IPS-18c (cell line): ENCODE results near the gene MAP4K4.
"Not testable (repeated sequence)": the region's sequence is repeated elsewhere in the genome, so short reads cannot be mapped to it uniquely, and the experiment has no call there.

Source experiments
- H3K4me3 ChIP-seq: 2 replicates; pipeline ENCODE4 v1.7.0; 2013; ENCODE audit warnings: low read depth, mild to moderate bottlenecking, low read length, moderate library complexity; ENCODE audit not compliant: insufficient read depth
- H3K9me3 ChIP-seq: one replicate; pipeline ENCODE4 v1.6.1; 2013; ENCODE audit warnings: mild to moderate bottlenecking, low read length, moderate library complexity; ENCODE audit not compliant: control insufficient read depth, insufficient read depth

Gene MAP4K4

GRCh38 chr2:101750688-101751087, 53.2 kb downstream of the MAP4K4 start:
- no peak overlapping the region for H3K4me3 ChIP-seq
- no peaks in the 10 kb centered on the region for H3K9me3 ChIP-seq

DNA sequence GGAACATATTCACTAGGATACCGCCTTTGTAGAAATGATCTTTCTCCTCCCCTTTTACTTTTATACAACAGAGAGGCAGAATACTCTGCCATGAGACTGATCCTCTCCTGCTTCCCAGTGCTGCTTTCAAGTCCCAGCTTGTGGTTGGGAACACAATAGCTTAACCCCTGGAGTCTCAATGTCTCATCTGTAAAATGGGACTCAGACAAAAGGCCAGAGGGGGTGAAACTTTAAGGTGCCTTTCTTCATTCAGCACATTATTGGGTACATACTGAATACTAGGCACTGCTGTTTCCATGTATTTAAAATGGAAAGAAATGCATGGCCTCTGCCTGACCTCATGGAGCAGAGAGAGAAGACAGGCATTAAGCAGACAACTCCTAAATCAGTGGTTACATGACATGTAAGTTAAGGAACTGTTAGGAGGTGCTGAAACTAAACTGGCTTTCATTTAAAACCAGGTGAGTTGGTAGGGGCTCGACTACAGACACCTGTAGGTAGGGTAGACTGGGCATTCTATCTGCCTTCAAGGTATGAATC, 53.8 kb downstream of the MAP4K4 start:
- Histone ChIP-seq H3K4me3 (no peak overlapping the region), H3K9me3 (no peaks in the 10 kb centered on the region)

GRCh38 chr2:101751875-101752619, 54.5 kb downstream of the MAP4K4 start:
- Histone ChIP-seq H3K4me3 (no peak overlapping the region), H3K9me3 (no peaks in the 10 kb centered on the region)

DNA sequence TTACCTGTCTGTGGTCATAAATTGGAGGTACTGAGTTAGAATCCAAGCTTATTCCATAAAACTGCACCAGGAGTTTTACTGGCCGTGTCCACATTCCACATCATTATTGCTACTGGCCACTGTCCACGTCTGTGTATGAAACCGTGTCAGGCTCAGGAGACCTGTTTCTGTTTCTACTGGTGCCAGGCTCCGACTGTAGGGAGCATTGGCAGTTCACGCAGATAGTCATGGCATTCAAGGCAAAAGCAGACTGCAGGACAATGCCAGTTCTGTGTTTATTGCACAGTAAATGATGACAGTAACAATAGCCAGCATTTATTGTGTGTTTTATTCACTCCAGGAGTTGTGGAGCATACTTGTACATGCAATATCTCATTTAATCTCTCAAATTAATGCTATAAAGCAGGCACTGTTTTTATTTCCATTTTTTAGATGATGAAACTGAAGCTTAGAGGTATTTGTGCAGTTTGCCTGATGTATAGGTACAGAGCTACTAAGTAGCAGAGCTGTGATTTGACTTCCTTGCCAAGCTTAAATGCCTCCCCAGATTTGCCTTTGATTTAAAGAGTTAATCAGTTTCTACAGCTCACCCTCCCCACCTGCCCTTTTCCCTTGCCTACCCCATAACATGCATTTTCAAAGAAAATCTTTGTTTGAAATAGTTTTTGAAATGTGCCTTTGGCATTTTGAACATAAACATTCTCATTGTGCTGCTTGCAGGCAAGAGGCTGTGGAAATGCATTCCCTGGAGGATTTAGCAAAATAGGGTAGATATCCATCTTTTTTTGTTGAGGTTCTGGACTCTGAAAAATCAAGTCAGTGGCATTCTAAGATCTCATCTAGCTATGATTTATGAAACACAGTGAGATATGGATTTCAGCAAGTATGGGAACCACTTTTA, 55.5 kb downstream of the MAP4K4 start:
- Histone ChIP-seq H3K4me3 (no peak overlapping the region), H3K9me3 (no peaks in the 10 kb centered on the region)

- no peak overlapping the region for H3K4me3 ChIP-seq
- no peaks in the 10 kb centered on the region for H3K9me3 ChIP-seq
These were observed 56.4 kb downstream of the MAP4K4 start for GRCh38 chr2:101753720-101754490.

DNA sequence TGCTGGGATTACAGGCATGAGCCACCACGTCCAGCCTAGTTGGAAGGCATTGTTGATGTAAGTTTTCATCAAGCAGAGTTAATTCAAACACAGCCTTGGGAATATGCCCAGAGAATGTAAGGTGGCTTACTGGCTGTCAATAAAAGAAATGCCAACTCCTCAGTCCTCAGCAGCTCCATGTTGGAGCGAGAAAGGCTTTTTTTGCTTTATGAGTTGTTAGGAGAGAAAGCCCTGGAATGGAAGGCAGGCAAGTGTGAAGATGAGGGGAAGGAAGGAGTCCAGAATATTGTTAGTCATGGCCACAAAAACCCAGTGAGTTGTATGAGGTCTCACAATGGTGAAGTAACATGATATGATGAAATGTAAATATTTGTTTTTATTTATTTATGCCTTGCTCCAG, 57.1 kb downstream of the MAP4K4 start:
- H3K4me3 ChIP-seq, result no peak overlapping the region
- no peaks in the 10 kb centered on the region for H3K9me3 ChIP-seq

- Histone ChIP-seq H3K4me3 (no peak overlapping the region), H3K9me3 (no peaks in the 10 kb centered on the region)
These were observed 58.8 kb downstream of the MAP4K4 start for GRCh38 chr2:101756266-101756665.

- Histone ChIP-seq H3K9me3 (no peaks in the 10 kb centered on the region), H3K4me3 (no peak overlapping the region)
These were observed 60.5 kb downstream of the MAP4K4 start for GRCh38 chr2:101758001-101758400.

DNA sequence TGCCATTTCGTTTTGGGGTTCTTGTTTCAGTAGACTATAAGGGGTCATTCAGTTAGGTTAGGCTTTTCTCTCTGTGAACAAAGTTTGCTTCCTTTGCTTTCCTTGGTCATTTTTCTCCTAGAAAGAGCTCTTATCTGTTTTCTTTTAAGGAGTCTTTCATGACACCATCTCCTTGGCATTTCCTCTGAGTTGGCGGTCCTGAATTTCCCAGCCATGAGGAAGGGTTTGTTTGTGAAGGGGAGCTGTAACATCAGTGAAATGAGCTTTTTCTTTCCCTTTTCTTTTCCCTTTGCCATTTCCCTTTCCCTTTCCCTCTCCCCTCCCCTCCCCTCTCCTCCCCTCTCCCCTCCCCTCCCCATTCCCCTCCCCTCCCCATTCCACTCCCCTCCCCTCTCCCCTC, 61.7 kb downstream of the MAP4K4 start:
- Histone ChIP-seq H3K4me3 (no peak overlapping the region), H3K9me3 (no peaks in the 10 kb centered on the region)

DNA sequence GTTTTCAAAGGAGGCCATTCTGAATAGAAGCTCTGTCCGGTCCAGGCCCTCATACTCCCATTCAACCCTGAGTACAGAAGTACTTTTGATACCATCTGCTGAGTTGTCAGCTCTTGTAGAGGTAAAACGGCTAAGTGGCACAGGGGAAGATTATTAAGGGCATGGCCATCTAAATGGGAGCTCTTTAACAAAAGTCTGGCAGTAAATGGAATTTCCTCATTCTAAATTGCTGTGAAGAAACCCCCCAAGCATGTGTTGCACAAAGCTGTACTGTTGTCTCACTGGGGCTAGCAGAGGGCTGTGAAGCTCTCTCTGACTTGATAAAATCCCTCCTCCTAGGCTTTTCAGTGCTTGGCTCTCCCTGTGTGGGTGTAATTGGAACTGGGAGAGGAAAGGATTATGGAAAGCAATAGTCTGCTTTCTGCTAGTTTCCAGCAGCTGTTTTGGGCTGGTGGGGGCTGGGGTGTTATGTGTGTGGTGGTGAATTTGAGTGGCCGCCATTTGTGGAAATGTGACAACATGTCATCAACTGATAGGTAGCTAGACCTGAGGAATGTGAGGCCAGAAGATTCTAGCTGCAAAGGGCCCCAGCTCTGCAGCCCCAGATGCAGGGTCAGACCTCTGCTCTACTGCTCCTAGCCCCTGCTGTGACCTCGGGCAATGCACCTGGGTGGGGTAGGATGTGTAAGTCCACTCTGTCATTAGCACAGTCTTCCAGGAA, 65.1 kb downstream of the MAP4K4 start:
- Histone ChIP-seq H3K4me3 (no peak overlapping the region), H3K9me3 (no peaks in the 10 kb centered on the region)

DNA sequence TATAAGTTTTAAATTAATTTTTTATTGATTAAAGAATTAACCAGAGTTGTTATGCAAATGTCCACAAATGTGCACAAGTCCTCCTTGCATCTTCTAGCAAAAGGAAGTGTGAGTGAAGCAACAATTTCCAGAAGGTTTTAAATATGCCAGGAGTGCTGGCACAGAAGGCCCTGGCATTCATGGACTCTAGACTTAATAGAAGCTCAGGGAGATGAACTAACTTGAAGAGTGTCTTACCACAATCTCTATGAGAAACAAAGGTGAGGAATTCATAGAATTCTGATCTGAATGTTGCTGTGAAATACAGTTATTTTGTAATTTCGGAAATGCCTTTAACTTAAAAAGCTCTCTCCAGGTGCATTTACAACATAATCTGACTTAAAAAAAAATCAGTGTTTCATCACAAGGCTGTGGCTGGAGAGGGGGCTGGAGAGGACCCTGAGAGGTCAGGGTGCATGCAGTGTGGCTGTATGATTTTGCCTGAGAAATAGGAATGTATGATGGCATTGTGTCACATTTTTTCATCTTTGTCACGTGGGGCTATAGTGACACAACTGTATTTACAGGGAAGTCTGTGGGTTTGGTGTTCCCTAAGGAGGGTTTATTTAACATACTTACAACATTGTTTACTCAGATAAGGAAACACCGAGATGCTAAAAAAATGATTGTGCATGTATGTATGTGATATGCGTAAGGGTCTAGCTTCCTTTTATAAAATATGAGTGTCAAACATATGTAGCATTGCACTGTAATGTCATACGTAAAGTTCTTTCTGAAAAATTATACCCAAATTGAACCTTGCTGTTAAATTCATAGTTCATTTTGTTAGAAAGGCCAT, 66.2 kb downstream of the MAP4K4 start:
- no peak overlapping the region for H3K4me3 ChIP-seq
- no peaks in the 10 kb centered on the region for H3K9me3 ChIP-seq

DNA sequence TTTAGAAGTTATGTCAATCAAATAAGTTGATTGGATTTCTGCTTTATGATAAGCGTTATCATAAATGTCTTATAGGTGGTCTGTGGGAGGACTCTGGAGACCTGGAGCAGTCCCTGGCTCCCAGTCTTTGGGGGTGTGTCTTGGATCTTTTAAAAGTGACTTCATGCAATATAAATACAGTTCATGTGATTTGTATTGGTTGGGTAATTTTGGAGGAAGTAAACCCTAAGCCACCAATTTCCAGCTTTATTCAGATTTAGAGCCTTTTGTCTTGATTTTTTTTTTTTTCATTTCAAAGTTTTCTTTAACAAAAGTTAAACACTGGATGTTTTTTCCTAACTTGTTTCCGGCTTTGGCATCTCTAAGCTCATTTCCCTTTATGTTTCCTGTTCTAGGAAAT, 68.8 kb downstream of the MAP4K4 start:
- no peaks in the 10 kb centered on the region for H3K9me3 ChIP-seq
- no peak overlapping the region for H3K4me3 ChIP-seq

DNA sequence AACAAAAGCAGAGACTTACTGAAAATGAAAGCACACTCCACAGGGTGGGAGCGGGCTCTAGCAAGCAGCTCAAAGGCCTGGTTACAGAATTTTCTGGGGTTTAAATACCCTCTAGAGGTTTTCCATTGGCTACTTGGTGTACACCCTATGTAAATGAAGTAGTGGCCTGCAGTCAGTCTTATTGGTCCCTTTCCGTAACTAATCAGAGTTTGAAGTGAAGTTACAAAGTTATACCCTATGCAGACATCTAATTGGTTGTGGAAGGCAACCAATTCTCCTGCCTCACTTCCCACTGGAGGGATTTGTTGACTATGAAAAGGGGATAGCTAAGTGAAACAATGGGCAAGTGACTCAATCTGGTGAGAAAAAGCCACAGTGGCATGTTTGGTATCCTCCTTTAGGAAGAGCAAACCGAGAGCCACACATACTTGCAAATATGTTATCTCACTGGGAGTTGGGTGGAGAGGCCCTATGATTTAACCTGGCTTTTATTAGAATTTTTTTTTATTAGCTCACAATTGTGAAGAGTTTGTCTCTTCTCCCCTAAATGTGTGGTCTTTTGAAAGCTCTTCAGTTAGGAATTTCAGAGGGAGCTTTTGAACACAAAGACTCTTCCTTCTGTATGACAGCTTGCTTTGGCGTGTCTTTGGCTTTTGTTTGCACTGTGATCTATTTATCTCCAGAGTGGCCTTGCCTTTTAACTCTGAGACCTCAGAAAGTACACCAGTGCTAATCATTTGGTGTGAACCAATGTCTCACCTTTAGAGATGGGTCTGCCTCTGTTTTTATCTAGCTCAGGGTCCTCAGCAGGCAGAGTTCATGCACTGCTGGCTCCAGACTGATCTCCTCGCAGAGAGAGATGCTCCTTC, 69.6 kb downstream of the MAP4K4 start:
- Histone ChIP-seq H3K9me3 (no peaks in the 10 kb centered on the region), H3K4me3 (no peak overlapping the region)

DNA sequence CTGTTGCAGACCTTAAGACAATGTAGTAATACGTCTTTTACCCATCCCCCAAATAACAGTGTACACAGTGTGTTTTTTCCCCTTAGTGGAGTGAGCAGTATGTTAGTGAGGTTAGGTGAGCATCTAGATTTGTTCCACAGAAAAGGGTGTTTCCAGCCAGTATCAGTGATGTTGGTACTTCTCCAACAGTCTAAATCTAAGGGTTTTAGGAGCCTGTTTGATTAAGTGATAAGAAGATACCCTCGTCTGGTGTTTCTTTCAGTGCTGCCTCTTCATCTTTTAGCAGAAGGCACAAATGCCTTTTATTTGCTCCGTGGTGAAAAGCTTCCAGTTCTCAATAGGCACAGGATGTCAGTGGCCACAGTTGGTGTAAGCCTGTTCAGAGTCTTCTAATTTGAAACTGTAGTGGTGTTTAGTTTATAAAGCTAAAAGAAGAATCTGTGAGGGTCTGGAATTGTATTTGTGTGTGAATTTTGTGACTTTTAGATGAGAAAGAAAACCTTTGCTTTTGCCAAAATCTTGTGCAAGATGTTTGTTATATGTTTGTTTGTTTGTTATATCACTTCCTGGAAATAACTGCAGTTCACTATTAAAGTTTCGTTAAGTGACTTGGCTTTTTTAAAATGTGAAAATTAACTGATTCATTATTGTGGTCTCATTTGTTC, 71.2 kb downstream of the MAP4K4 start:
- Histone ChIP-seq H3K4me3 (no peak overlapping the region), H3K9me3 (no peaks in the 10 kb centered on the region)

GRCh38 chr2:101769726-101770125, 72.2 kb downstream of the MAP4K4 start:
- H3K4me3 ChIP-seq, H3K9me3 ChIP-seq: not testable (repeated sequence)
